NCI-H226 (cell line): ENCODE data around the gene SCGB3A2.
A peak's percentile ranks its signal among the peaks of the same experiment; 100 is the strongest.

Source experiments
- DNase-seq: peaks from one replicate; pipeline ENCODE4 v3.0.0-alpha.2; 2015

The SCGB3A2 gene

DNA sequence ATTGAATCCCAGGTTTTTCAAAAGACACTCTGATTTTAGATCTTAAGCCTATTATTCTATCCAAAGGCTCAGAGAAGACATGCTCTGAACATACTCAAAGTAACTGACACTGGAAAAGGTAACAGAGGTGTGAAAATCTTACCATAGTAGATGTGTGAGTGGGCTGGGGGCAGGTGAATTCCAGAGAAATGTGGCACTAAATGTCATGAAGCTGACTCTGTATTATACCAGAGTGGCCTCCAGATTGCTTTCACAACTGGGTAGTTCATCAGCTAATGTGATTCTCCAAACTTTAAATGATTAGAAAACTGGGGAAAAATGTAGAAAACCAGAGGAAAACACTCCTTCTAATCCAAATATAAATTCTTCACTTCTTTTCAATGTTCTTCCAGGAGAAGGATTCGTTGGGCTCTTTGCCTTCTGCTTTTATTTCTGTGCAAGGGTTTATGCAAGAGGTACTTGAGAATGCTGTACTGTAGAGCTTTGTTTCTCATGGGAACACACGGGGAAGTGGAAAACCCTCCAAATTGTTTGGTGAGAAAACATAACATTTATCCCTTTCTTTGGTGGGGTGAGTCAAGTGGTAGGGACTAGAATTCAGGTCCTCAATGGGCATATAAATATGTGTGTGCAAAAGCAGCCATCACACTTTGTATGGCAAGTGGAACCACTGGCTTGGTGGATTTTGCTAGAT is at the start of gene SCGB3A2:
SCGB3A2 (plus strand) TSS at position 646 of the 694 bp plus-strand sequence. CDS start 93 bp downstream, outside the sequence.
- no peak for DNase-seq

DNA sequence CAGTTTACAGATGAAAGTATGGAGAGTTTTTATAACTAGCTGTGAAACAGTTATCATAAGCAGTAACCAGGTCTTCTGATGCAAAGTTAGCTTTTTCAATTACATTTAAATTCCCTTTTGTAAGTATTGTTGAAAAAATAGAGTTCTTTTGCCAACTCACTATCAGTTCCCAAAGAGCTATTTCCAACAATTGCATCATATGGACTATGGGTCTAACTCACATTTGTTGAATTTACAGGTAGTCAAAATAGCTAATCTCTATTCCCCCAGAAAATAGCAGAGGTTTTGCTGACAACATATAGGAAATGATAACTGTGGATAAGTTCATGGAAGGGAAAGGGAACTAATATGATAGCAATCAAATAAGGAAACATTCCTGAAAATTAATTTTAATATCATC is 48.5 kb upstream of the SCGB3A2 start:
- DNase-seq: no peak

DNA sequence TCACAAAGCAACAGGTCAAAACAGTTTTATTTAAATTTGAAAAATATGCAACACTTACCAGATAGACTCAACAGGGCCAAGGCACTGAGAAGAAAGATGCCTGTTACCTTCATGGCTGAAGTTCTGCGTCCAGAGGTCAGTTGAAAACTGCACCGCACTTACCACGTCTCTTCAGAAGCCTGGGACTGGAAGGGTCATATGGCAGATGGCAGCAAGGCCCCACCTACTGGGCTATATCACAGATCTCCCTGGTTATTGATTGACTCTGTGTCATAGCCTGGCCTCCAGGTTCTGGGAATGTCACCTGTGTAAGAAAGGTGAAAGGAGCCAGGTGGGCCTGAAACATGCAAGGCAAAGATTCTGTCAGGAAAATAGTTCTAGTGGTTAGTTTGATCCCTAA is 47.0 kb upstream of the SCGB3A2 start, which contains the start of gene SPINK1:
SPINK1 (minus strand) TSS at position 207 of the 400 bp plus-strand sequence; CDS start at position 113, 94 bp downstream.
- DNase-seq: no peak

DNA sequence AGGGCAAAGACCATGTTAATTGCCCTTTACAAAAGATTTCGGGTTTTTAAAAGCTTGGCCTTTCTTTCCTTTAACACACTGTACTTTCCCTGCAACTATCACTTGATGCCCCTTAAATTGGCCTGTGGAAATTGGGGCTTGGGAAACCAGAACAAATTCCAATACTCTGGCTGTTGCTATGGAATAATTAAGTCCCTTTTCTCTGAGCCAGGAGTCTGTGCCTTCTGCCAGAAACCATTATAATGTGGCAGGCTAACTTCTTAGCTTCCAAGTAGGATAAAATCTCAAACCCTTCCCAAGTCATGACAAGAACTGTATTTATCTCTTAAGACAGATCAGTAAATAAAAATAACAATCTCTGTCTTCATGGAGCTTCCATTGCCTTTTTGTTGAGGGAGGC is 46.0 kb upstream of the SCGB3A2 start:
- no peak for DNase-seq

- no peak for DNase-seq
Measured at GRCh38 chr5:147835386-147835798, 43.1 kb upstream of the SCGB3A2 start.

- DNase-seq: no peak
Measured at GRCh38 chr5:147836439-147836838, 42.1 kb upstream of the SCGB3A2 start.

DNA sequence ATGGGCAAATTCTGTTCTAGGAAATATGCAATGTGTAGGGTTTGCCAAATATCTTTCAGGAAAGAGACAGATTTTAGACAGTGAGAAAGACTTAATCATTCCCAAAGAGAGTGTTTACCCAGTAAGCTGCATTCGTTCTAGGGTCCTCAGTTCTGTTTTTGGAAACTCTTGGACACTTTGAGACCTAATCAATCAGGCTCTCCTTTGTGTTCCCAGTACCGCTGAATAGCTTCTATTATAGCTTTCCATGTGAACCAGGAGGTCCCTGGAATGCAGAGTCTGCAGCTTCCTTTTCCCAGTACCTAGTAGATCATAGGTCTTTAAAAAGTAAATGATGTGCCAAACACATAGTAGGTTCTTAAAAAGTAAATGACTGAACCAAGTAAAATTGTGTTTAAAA is 35.6 kb upstream of the SCGB3A2 start:
- DNase-seq: no peak

DNA sequence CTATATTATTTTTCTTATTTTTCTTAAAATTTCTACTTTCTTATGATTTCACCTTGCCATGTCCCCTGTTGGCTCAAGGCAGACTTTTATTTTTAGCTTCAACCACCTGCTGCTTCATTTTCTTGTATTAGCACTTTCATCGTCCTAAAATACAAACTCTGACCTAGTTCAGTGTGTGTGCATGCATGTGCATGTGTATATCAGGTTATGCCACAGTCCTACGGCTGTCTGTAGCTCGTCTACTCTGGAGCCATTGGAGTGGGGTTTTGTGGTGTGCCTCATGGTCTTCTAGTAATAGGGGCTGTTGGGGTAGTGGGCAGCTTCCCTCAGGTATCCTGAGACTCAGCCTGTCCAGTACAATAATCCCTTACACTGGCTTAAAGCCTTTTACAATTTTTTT is 33.7 kb upstream of the SCGB3A2 start:
- DNase-seq: no peak

DNA sequence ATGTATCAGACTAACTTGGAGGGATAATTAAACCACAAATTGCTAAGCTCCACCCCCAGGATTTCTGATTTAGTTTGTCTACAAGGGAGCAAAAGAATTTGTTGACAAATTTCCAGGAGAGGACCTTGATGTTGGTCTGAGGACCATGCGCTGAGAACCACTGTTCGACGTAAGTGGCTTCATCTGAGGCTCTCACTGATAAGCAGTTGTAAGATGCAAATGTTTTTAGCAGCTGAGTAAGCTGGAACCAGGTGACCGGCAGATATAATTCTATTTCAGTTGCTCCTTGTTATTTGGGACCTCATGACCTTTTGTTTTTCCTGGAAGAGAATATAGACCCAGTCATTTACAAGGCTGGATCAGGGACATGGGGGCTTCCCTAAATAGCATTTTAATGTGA is 32.9 kb upstream of the SCGB3A2 start:
- no peak for DNase-seq

GRCh38 chr5:147849226-147849625 is 29.3 kb upstream of the SCGB3A2 start:
- peak; percentile 71 for DNase-seq

DNA sequence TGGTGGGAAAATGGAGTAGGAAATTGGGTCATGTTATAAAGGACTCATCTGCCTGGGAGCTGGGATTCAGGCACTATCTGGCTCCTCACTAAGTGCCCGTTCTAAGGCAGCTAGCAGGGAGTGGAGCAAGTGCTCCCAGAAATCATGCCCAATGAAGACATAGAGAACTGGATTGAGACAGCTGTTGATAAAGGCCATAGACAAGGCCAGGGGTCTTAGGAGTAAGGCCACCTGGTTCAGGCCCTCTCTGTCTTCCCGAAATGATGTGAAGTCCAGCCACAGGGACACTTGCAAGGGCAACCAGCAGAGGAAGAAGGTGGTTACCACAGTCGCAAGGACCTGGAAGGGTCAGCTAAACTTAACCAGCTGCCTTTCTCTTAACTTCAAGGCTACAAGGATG is 26.9 kb upstream of the SCGB3A2 start:
- DNase-seq: no peak

DNA sequence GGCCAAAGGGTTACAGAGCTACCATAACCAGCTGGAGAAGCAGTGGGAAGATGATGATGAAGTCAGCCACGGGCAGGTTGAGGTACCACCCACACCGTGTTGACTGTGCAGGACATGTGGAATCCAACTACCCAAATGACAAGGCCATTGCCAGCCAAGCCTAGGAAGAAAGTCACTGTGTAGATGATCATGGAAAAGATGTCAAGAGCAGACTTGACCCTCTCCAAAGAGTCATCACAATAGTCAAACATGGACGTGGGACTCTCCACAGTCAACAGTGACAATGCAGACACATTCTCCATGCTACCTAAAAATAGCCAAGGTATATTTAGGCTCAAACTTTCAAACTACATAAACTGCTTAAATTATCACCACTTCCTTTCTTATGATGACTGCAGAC is 26.1 kb upstream of the SCGB3A2 start:
- no peak for DNase-seq

DNA sequence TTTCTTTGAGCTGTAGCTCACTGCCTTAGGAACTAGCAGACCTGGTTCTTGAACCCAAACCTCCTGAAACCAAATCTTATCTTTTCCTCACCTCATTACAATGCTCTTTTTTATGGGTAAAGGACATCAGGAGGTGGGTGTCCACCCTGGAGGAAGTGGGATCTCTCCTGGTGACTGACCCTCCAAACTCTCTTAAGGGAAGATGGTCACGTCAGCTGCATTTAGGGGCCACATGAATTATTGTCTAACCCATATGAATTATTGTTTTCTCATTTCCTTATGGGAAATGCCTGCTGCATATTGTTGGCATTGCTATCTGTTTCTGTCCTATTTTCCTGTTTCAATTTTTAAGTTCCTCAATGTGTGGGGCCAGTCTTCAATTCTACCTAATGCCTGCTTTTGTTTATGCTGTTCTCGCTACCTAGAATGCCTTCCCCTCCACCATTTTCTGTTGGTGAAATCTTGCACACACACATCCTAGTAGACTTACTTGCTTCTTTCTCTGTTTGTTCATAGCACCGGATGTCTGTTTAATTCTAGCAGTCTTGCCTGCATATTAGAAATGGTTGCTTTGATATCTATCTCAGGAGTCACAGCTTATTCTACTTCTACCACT is 25.0 kb upstream of the SCGB3A2 start:
- no peak for DNase-seq

GRCh38 chr5:147854331-147854730 is 24.2 kb upstream of the SCGB3A2 start:
- no peak for DNase-seq

- no peak for DNase-seq
Measured at GRCh38 chr5:147854894-147855773, 23.4 kb upstream of the SCGB3A2 start.

- DNase-seq: no peak
Measured at GRCh38 chr5:147855774-147856069, 22.8 kb upstream of the SCGB3A2 start.

DNA sequence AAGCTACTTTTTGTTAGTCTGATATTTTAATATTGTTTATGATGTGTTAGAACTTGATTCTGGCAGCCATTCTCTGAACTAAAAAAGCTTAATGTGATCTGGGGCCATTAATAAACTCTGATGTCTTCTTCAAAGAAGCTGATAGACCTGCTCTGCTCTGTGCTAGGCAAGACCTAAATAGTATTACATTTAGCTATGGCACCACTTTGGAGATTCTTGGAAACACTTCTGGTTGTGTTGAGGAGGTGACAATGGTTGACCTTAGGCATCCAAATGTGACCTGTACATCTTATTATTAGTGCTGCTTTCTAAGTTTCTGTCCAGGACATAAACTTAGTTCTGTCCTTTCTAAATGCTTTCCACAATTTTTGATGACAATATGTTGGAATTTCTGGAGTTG is 21.7 kb upstream of the SCGB3A2 start:
- DNase-seq: no peak

GRCh38 chr5:147857302-147858129 is 21.0 kb upstream of the SCGB3A2 start:
- peak; percentile 23 for DNase-seq

DNA sequence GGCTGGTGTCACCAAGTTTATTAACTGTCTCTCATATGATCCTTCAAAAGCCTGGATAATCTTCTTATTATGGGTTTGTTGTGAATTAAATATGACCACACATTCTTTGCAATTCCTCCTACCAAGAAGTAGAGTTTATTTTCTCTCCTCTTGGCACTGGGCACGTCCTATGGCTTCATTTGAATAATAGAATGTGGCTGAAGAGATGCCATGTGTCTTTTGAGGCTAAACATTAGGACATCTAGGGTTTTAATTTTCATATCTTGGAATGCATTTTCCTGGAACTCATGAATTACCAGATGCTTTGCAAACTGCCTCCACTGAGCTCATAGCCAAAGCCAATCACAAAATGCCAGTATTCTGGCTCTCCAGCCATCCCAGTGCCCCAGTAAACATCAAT is 19.9 kb upstream of the SCGB3A2 start:
- DNase-seq: no peak

GRCh38 chr5:147859962-147860640 is 18.4 kb upstream of the SCGB3A2 start:
- DNase-seq: no peak

DNA sequence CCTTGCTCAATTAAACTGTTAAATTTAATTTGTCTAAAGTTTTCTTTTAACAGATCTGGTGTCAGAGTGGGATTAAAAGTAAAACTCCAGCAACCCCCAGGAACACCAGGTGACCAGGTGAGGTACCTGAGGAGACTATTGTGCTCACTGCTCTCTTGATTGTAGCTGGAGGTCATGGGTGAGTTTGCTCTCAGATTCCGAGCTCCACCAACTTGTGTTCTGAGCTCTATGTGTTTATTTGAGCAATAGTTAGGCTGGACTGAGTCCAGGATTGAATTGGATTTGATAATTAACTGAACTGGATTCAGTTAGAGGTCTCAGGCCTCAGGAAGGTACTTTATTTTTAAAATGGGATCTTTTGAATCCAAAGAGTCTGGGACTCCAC is 17.9 kb upstream of the SCGB3A2 start:
- DNase-seq: no peak

- no peak for DNase-seq
Measured at GRCh38 chr5:147863454-147864158, 14.9 kb upstream of the SCGB3A2 start.
